Thoracic aorta (tissue), 2 donors: Measurements from ENCODE around the gene THRB. TPM values are rescaled to one million over a fixed set of nuclear protein-coding genes. Genes with fewer than 3 reads are reported as not detected.

Experiments
- ATAC-seq: fragments of 150-250 bp; one replicate; pipeline ENCODE4 v1.8.0; 2017; ENCODE audit warnings: low read depth; ENCODE audit not compliant: insufficient number of reproducible peaks, low FRiP score
- DNase-seq: peaks from one replicate; pipeline ENCODE4 v3.0.0-alpha.2; 2020; ENCODE audit warnings: low spot score
- H3K27ac ChIP-seq, 2 donors: fragments of 200-600 bp; sonication (generic); 1 replicate in 1 of 2; 2 replicates in 1 of 2; pipeline ENCODE4 v1.5.1; 2016; ENCODE audit warnings: mild to moderate bottlenecking in 2 of 2, moderate library complexity in 2 of 2
- H3K27me3 ChIP-seq: fragments of 200-600 bp; sonication (generic); replicated peaks from 2 replicates; pipeline ENCODE4 v1.6.0; 2016; ENCODE audit warnings: mild to moderate bottlenecking; ENCODE audit not compliant: insufficient read depth
- H3K36me3 ChIP-seq: fragments of 200-600 bp; sonication (generic); one replicate; pipeline ENCODE4 v1.5.1; 2016
- H3K4me1 ChIP-seq, 2 donors: fragments of 200-600 bp; sonication (generic); 1 replicate in 1 of 2; 2 replicates in 1 of 2; pipeline versions ENCODE4 v1.5.1 to v1.6.0; 2016; ENCODE audit warnings: low read depth in 2 of 2, mild to moderate bottlenecking in 1 of 2; ENCODE audit not compliant: control insufficient read depth in 1 of 2
- H3K4me3 ChIP-seq: fragments of 200-600 bp; sonication (generic); 2 replicates; pipeline ENCODE4 v1.5.1; 2016; ENCODE audit warnings: mild to moderate bottlenecking
- H3K9me3 ChIP-seq: fragments of 200-600 bp; sonication (generic); 2 replicates; pipeline ENCODE4 v1.5.1; 2016
- CTCF ChIP-seq: fragments of 200-600 bp; sonication (generic); IDR thresholded peaks from one replicate; pipeline ENCODE4 v1.5.1; 2019; ENCODE audit warnings: antibody characterized with exemption
- total RNA-seq, 2 donors: library from RNA; depleted of rRNA; stranded (reverse); fragments of >200 nt; gene quantifications; one replicate each; pipeline versions ENCODE4 v1.1.0 to v1.2.3, GENCODE V29; 2016

Gene THRB
- total RNA-seq, 2 donors from 2014 or later = 40.3 to 65.6 TPM

- H3K4me1 ChIP-seq = peaks cover 14 to 59% of the 10 kb centered on the region in 2 donors
- H3K27me3 ChIP-seq = no peaks in the 10 kb centered on the region
- ATAC-seq (no peak), DNase-seq (no peak)
- no peak for TF ChIP-seq CTCF
- H3K36me3 ChIP-seq = no peaks in the 10 kb centered on the region
- no peak overlapping the region for H3K4me3 ChIP-seq
- H3K9me3 ChIP-seq = no peaks in the 10 kb centered on the region
- H3K27ac ChIP-seq = peak overlapping the region; percentile 83 to 88
Observed at GRCh38 chr3:24235121-24235520, 259.5 kb downstream of the THRB start.

- Histone ChIP-seq H3K27me3 (no peaks in the 10 kb centered on the region), H3K27ac (peak overlapping the region; percentile 3 to 55), H3K9me3 (no peaks in the 10 kb centered on the region), H3K4me1 (peaks cover 13 to 61% of the 10 kb centered on the region in 2 donors), H3K4me3 (no peak overlapping the region), H3K36me3 (peaks cover 5% of the 10 kb centered on the region)
- ATAC-seq (no peak), DNase-seq (no peak)
- TF ChIP-seq CTCF = no peak
Observed at GRCh38 chr3:24232784-24233183, 261.9 kb downstream of the THRB start.

GRCh38 chr3:24229468-24230221 is 265.0 kb downstream of the THRB start:
- Histone ChIP-seq H3K4me3 (no peak overlapping the region), H3K27me3 (no peaks in the 10 kb centered on the region), H3K4me1 (peaks cover 15 to 55% of the 10 kb centered on the region in 2 donors), H3K27ac (peak overlapping the region in 1 of 2 donors; percentile 16), H3K36me3 (peaks cover 8% of the 10 kb centered on the region), H3K9me3 (no peaks in the 10 kb centered on the region)
- DNase-seq (no peak), ATAC-seq (no peak)
- no peak for TF ChIP-seq CTCF

- no peak overlapping the region for H3K27ac ChIP-seq
- DNase-seq (no peak), ATAC-seq (no peak)
- no peaks in the 10 kb centered on the region for H3K27me3 ChIP-seq
- no peak for TF ChIP-seq CTCF
- H3K36me3 ChIP-seq = peaks cover 8% of the 10 kb centered on the region
- no peaks in the 10 kb centered on the region for H3K9me3 ChIP-seq
- no peak overlapping the region for H3K4me3 ChIP-seq
- H3K4me1 ChIP-seq = peaks cover 22 to 56% of the 10 kb centered on the region in 2 donors
Observed at GRCh38 chr3:24227635-24228034, 267.0 kb downstream of the THRB start.

- TF ChIP-seq CTCF = no peak
- ATAC-seq = no peak
- DNase-seq = no peak
- Histone ChIP-seq H3K4me1 (peaks cover 33 to 64% of the 10 kb centered on the region in 2 donors), H3K4me3 (no peak overlapping the region), H3K27ac (peak overlapping the region; percentile 62 to 64), H3K36me3 (peaks cover 8% of the 10 kb centered on the region), H3K27me3 (no peaks in the 10 kb centered on the region), H3K9me3 (no peaks in the 10 kb centered on the region)
Observed at GRCh38 chr3:24226397-24226796, 268.3 kb downstream of the THRB start.
